Fibroblast of the aortic adventitia (primary cell): Measurements from ENCODE around the gene RABAC1. TPM values are rescaled to one million over a fixed set of nuclear protein-coding genes. Genes with fewer than 3 reads are reported as not detected.

Experiments used
- DNase-seq: peaks from one replicate; pipeline ENCODE4 v3.0.0-alpha.2; 2010; ENCODE audit warnings: low read depth
- H3K4me3 ChIP-seq: 2 replicates; pipeline ENCODE4 v1.5.1; 2011; ENCODE audit warnings: low read depth, mild to moderate bottlenecking, control low read depth, low read length, moderate library complexity
- CTCF ChIP-seq: IDR thresholded peaks from 2 replicates; pipeline ENCODE4 v1.5.1; 2011; ENCODE audit warnings: mild to moderate bottlenecking, low read length, control low read depth, inconsistent platforms; ENCODE audit not compliant: insufficient read depth
- total RNA-seq: library from RNA; depleted of rRNA; stranded (reverse); fragments of >200 nt; gene quantifications from 2 replicates; pipeline ENCODE4 v1.2.3, GENCODE V29; 2012; ENCODE audit warnings: low replicate concordance

The RABAC1 gene
- total RNA-seq, 1 donor = 122 TPM

DNA sequence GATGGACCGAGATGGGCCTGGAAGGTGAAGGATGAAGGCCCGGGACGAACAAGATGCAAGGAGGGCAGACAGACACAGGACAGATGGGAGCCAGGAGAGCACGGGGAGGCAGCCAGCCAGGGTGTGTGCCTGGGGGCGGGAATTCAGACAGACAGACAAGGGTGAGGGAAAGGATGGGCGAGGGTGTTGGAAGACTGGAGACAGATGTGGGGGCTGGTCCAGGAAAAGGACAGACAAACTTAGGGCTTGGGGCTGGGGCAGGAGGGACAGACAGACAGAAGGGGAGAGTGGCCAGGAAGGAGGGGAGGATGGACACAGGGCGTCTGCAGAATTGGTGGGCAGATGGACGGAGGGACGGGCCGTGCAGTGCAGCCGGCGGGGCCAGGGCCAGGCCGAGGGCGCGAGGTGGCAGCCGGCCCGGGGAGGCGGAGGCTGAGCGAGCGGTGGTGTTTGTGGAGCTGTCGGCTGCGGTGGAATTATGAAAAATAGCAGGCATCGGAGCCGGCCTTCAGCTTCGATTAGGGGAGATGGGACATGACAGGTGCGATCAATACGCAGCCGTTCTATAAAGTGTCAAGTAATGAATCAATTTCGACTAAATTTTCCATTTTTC lies 26.3 kb downstream of the RABAC1 start:
- no peak for TF ChIP-seq CTCF
- no peak overlapping the region for H3K4me3 ChIP-seq
- no peak for DNase-seq

DNA sequence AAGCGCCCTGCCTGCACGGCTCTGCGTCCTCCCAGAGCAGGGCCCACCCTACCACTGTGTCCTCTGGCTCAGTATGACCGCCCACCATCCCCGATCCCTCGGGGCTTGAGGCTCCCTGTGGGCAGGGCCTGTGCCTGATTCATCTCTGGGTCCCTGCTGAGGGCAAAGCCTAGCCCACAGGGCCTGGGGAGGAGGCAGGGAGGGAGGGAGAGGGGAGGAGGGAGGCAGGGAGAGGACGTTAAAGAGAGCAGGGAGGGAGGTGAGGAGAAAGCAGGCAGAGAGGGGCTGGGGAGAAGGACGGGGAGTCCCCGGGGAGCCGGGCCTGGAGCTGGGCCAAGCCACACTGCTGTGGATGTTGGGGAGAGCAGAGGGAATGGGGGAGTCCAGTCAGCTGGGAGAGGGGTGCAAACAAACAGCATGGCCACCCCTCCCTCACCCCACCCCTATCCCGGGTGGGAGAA lies 26.8 kb downstream of the RABAC1 start:
- no peak for TF ChIP-seq CTCF
- no peak overlapping the region for H3K4me3 ChIP-seq
- DNase-seq = no peak

- TF ChIP-seq CTCF = peak; percentile 46
- no peak overlapping the region for H3K4me3 ChIP-seq
- DNase-seq = no peak
These were observed 28.1 kb downstream of the RABAC1 start for GRCh38 chr19:41930926-41931592.

- DNase-seq = no peak
- H3K4me3 ChIP-seq = no peak overlapping the region
- no peak for TF ChIP-seq CTCF
These were observed 28.8 kb downstream of the RABAC1 start for GRCh38 chr19:41930322-41930722.

DNA sequence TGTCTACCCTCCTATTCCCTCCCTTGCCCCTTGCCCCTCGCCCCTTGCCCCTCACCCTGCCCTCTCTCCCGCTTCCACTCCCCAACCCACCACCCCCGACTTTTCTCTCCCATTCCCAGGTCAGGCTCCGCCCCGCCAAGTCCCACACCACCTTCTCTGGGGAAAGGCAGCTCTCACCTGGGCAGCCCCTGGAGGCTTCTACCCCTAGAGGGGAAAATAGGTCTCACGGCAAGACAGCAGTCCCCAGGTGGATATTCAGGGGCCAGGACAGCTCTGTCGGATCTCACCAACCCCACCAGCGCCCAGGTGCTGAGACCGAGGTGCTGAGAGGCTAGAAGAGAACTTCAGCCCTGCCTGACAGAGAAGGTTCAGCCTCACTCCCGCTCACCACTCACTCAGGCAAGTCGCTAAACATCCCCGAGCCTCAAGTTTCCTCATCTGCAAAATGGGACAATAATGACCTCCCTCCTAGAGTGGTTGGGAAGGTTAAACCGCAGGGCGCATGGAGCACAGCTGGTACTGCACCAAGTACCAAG lies 29.5 kb downstream of the RABAC1 start:
- TF ChIP-seq CTCF = no peak
- DNase-seq = no peak
- no peak overlapping the region for H3K4me3 ChIP-seq

DNA sequence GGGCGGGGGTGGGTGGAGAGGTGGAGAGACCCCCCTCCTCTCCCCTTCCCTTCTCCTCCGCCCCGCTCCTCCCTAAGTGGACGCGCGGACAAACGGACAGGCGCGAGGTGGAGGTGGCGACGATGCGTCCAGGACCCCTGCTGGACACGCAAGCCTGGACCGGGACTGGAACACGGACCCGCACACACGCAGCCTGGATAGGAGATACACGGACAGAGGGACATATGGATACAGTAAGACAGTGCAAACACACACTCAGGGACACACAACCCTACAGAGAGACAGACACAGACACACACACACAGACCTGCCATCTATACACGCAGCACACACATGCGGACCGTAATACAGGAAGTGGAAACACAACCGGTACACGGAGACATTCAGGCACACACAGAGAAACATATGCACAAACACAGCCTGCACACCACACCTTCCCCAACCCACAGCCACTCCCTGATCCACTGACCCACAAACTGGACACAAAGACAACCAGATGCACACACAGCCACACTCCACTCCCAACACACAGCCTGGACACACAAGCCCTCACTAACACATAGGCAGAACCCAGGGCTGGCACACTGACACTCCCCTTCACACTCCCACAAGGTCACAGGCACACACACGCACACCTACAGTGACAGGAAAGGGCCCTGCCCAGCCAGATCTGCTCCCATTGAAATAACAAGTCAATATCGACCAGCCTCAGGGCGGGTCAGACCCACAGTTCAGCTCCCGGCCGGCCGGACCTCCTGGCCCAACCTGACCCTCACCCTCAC lies 30.2 kb downstream of the RABAC1 start:
- no peak for DNase-seq
- peak overlapping the region; percentile 35 for H3K4me3 ChIP-seq
- peak; percentile 15 for TF ChIP-seq CTCF
